Breast epithelium (tissue), 3 donors: ENCODE results near the gene TRAF7.

Source experiments
- POLR2AphosphoS5 ChIP-seq, 3 donors: sonication (generic); formaldehyde crosslinking; IDR thresholded peaks; one replicate each; pipeline ENCODE4 v1.6.1; 2017; ENCODE audit warnings: antibody characterized with exemption in 3 of 3
- TF ChIP-seq, protein P1 (sequence below), 3 donors: fragments of 450-650 bp; IDR thresholded peaks; one replicate each; pipeline ENCODE4 v1.5.1; 2016 to 2017; ENCODE audit warnings: antibody characterized with exemption in 3 of 3, mild to moderate bottlenecking in 3 of 3, moderate library complexity in 3 of 3

DNA sequence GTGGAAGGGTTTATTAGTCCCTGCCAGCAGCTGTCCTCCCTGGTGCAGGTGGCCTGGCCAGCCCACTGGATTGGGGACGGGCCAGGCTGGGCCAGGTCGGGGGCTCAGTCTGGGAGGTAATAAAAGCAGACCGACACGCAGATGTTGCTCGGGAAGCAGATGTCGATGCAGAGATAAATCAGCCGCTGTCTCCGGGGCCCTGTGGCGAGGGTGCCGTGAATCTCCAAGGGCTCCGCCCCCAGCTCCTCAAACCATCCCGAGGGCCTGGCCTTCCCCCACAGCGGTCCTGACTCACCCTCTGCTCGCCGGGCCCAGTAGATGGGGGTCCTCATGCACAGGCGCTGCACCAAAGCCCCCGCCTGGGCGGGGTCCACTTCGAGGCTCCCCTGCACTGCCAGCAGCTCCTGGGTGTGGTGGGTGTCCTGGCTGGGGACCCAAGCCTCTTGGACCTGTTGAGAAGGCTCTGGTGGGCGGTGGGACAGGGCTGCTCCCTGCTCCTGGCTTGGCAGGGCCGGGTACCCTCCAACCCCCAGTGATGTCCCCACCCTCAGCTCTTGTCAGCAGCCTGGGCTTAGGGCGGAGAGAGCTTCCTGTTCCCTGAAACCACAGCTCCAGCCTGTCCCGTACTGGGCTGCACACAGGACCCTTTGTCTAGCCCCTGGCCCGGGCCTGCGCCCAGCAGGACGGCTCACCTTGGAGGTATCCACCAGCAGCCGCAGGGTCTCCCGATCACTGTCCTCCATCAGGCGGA lies 53.9 kb downstream of the TRAF7 start:
- TF ChIP-seq POLR2AphosphoS5 (IDR thresholded peaks at IDR 0.05): no peak
- TF ChIP-seq, protein P1, sequence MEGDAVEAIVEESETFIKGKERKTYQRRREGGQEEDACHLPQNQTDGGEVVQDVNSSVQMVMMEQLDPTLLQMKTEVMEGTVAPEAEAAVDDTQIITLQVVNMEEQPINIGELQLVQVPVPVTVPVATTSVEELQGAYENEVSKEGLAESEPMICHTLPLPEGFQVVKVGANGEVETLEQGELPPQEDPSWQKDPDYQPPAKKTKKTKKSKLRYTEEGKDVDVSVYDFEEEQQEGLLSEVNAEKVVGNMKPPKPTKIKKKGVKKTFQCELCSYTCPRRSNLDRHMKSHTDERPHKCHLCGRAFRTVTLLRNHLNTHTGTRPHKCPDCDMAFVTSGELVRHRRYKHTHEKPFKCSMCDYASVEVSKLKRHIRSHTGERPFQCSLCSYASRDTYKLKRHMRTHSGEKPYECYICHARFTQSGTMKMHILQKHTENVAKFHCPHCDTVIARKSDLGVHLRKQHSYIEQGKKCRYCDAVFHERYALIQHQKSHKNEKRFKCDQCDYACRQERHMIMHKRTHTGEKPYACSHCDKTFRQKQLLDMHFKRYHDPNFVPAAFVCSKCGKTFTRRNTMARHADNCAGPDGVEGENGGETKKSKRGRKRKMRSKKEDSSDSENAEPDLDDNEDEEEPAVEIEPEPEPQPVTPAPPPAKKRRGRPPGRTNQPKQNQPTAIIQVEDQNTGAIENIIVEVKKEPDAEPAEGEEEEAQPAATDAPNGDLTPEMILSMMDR (IDR thresholded peaks at IDR 0.05): no peak
